OCI-LY3 (cell line): ENCODE measurements around the gene TESK2.

Source experiments
- EZH2phosphoT487 ChIP-seq: fragments of 200-600 bp; shearing (Covaris generic); IDR thresholded peaks from 2 replicates; pipeline ENCODE4 v1.6.1; 2018; ENCODE audit warnings: antibody characterized with exemption, mixed run types, low read depth
- TF ChIP-seq, protein P1 (sequence below): fragments of 200-600, 300-600 bp; sonication (generic); IDR thresholded peaks from 2 replicates; pipeline ENCODE4 v1.5.1; 2014; ENCODE audit warnings: antibody characterized with exemption, low read length, low read depth

GRCh38 chr1:45299296-45299695 lies 191.7 kb downstream of the TESK2 start:
- TF ChIP-seq, protein P1, sequence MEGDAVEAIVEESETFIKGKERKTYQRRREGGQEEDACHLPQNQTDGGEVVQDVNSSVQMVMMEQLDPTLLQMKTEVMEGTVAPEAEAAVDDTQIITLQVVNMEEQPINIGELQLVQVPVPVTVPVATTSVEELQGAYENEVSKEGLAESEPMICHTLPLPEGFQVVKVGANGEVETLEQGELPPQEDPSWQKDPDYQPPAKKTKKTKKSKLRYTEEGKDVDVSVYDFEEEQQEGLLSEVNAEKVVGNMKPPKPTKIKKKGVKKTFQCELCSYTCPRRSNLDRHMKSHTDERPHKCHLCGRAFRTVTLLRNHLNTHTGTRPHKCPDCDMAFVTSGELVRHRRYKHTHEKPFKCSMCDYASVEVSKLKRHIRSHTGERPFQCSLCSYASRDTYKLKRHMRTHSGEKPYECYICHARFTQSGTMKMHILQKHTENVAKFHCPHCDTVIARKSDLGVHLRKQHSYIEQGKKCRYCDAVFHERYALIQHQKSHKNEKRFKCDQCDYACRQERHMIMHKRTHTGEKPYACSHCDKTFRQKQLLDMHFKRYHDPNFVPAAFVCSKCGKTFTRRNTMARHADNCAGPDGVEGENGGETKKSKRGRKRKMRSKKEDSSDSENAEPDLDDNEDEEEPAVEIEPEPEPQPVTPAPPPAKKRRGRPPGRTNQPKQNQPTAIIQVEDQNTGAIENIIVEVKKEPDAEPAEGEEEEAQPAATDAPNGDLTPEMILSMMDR, result no peak
- no peak for TF ChIP-seq EZH2phosphoT487
